D341Med (cell line): ENCODE measurements around the gene GNG4.
A peak's percentile ranks its signal among the peaks of the same experiment; 100 is the strongest.

Experiments used
- DNase-seq: peaks from one replicate; pipeline ENCODE4 v3.0.0; 2012; ENCODE audit warnings: low spot score

The GNG4 gene

GRCh38 chr1:235532360-235532759 lies 117.2 kb downstream of the GNG4 start:
- no peak for DNase-seq

GRCh38 chr1:235527196-235527814 lies 122.3 kb downstream of the GNG4 start:
- DNase-seq: no peak

- no peak for DNase-seq
Measured at GRCh38 chr1:235525314-235525713, 124.3 kb downstream of the GNG4 start.

GRCh38 chr1:235516862-235517446 lies 132.6 kb downstream of the GNG4 start:
- no peak for DNase-seq

GRCh38 chr1:235515844-235516512 lies 133.6 kb downstream of the GNG4 start:
- DNase-seq: no peak

- DNase-seq: peak; percentile 62
Measured at GRCh38 chr1:235513495-235514366, 135.9 kb downstream of the GNG4 start.

- peak; percentile 53 for DNase-seq
Measured at GRCh38 chr1:235511470-235512240, 137.9 kb downstream of the GNG4 start.

GRCh38 chr1:235510823-235511222 lies 138.8 kb downstream of the GNG4 start:
- DNase-seq: no peak

- no peak for DNase-seq
Measured at GRCh38 chr1:235507623-235508022, 142.0 kb downstream of the GNG4 start.

- peak; percentile 99 for DNase-seq
Measured at GRCh38 chr1:235504494-235505222, 144.9 kb downstream of the GNG4 start.

GRCh38 chr1:235504122-235504493 lies 145.5 kb downstream of the GNG4 start, which contains the start of gene B3GALNT2:
Gene B3GALNT2, minus strand, starts transcription at chr1:235504452. Its CDS starts 200 bp downstream, at chr1:235504252.
- no peak for DNase-seq

GRCh38 chr1:235503403-235504121 lies 146.0 kb downstream of the GNG4 start:
- peak; percentile 62 for DNase-seq

- no peak for DNase-seq
Measured at GRCh38 chr1:235502601-235503402, 146.8 kb downstream of the GNG4 start.

GRCh38 chr1:235500971-235501540 lies 148.5 kb downstream of the GNG4 start:
- no peak for DNase-seq
